Measurements from ENCODE around the gene SMARCAL1. TPM values are rescaled to one million over a fixed set of nuclear protein-coding genes. Genes with fewer than 3 reads are reported as not detected.
A peak's percentile ranks its signal among the peaks of the same experiment; 100 is the strongest.

SMARCAL1 gene
- total and polyA plus RNA-seq, 2 of the 13 experiments (the other 11 are each of a cell fraction or from before 2014, with no cell fraction given): 12.7 to 21.3 TPM

GRCh38 chr2:216485237-216485636, 73.0 kb downstream of the SMARCAL1 start:
- TF ChIP-seq ZNF333 (CRISPR knock-in tag; IDR thresholded peaks at IDR 0.05; ENCODE audit: borderline replicate concordance): no peak
- TF ChIP-seq ZNF564 (CRISPR knock-in tag; IDR thresholded peaks at IDR 0.05): no peak
- no peak for TF ChIP-seq MEIS1 (CRISPR knock-in tag; IDR thresholded peaks at IDR 0.05; ENCODE audit: borderline replicate concordance)
- TF ChIP-seq CCAR2 (optimal IDR thresholded peaks at IDR 0.05; ENCODE audit: low read depth, low read length): no peak
- no peak for TF ChIP-seq ONECUT2 (CRISPR knock-in tag; IDR thresholded peaks at IDR 0.05)
- TF ChIP-seq AGO1 (IDR thresholded peaks at IDR 0.05; ENCODE audit: low read depth, low read length, poor library complexity, severe bottlenecking): no peak
- no peak for TF ChIP-seq FOSL1 (CRISPR knock-in tag; IDR thresholded peaks at IDR 0.05; ENCODE audit: borderline replicate concordance)
- H3K27me3 ChIP-seq (ENCODE audit: control insufficient read depth in 1 of 2, insufficient read depth in 2 of 2, low read length in 2 of 2): no peaks in the 10 kb centered on the region
- H3K9ac ChIP-seq (ENCODE audit: insufficient read depth, low read depth, low read length): no peak overlapping the region
- ATAC-seq (peak; percentile 41), FAIRE-seq (no peak), DNase-seq (ENCODE audit: low spot score) (no peak)
- WGBS (ENCODE audit: low lambda C conversion rate): 54% methylated on average over 3 of the region's 3 CpGs
- no TSS peak for BruUV-seq (replicated peaks)
- in situ Hi-C loops (cut with HindIII; ENCODE audit: extremely low pct_ligation_motif_present, low pct_unique_long_range_greater_than_20kb): no loop called here
- no peaks in the 10 kb centered on the region for H3K4me1 ChIP-seq (ENCODE audit: insufficient read depth, low read length)
- no peak overlapping the region for H3K4me3 ChIP-seq (replicated peaks in 1 of 3; ENCODE audit: insufficient read depth in 1 of 3, low read depth in 2 of 3, low read length in 3 of 3)
- H2AFZ ChIP-seq (ENCODE audit: low read length): no peak overlapping the region
- H3K36me3 ChIP-seq (replicated peaks in 1 of 2; ENCODE audit: control insufficient read depth in 1 of 2, insufficient read depth in 2 of 2, low read length in 2 of 2): peaks cover 0 to 8% of the 10 kb centered on the region in 2 experiments; a peak in 1 of 5 replicates
- ChIA-PET POLR2A (interaction anchor here (2.6 kb wide), 1 partner anchor 13 kb away, joined by 21 read pairs; the partner anchor contains the start of gene RPL37A), CTCF (ENCODE audit: low intra/inter-chr PET ratio, low total read pairs) (no interaction called here)
- H4K20me1 ChIP-seq (ENCODE audit: insufficient read depth, low read length): no peaks in the 10 kb centered on the region
- no peak overlapping the region for H3K4me2 ChIP-seq (ENCODE audit: low read depth, low read length)
- intact Hi-C loops (cut with micrococcal nuclease; ENCODE audit: unreplicated experiment): no loop called here
- H3K9me3 ChIP-seq (ENCODE audit: low read length): no peaks in the 10 kb centered on the region
- no peaks in the 10 kb centered on the region for H3K79me2 ChIP-seq (ENCODE audit: insufficient read depth, low read length)
- H3K27ac ChIP-seq (ENCODE audit: extremely low read length, insufficient read depth, low read length): no peak overlapping the region

- no peak overlapping the region for H3K9ac ChIP-seq (ENCODE audit: insufficient read depth, low read depth, low read length)
- WGBS (ENCODE audit: low lambda C conversion rate): 40% methylated on average over 5 of the region's 5 CpGs
- DNase-seq (ENCODE audit: low spot score) (no peak), FAIRE-seq (no peak), ATAC-seq (peak; percentile 24; the same call in 2 of the 3 replicates)
- in situ Hi-C loops (cut with HindIII; ENCODE audit: extremely low pct_ligation_motif_present, low pct_unique_long_range_greater_than_20kb) (no loop called here), intact Hi-C loops (cut with micrococcal nuclease; ENCODE audit: unreplicated experiment) (no loop called here)
- ChIA-PET POLR2A (interaction anchor here (0.9 to 2.6 kb wide), 2 partner anchors 13 to 19 kb away, joined by 3 to 21 read pairs; partner anchors contain the start of gene RPL37A), CTCF (ENCODE audit: low intra/inter-chr PET ratio, low total read pairs) (no interaction called here)
- no peaks in the 10 kb centered on the region for H3K27me3 ChIP-seq (ENCODE audit: control insufficient read depth in 1 of 2, insufficient read depth in 2 of 2, low read length in 2 of 2)
- no peaks in the 10 kb centered on the region for H4K20me1 ChIP-seq (ENCODE audit: insufficient read depth, low read length)
- H3K79me2 ChIP-seq (ENCODE audit: insufficient read depth, low read length): no peaks in the 10 kb centered on the region
- no peak overlapping the region for H3K27ac ChIP-seq (ENCODE audit: extremely low read length, insufficient read depth, low read length)
- H3K4me3 ChIP-seq (replicated peaks in 1 of 3; ENCODE audit: insufficient read depth in 1 of 3, low read depth in 2 of 3, low read length in 3 of 3): no peak overlapping the region
- no TSS peak for BruUV-seq (replicated peaks)
- peaks cover 0 to 6% of the 10 kb centered on the region in 2 experiments; a peak in 1 of 5 replicates for H3K36me3 ChIP-seq (replicated peaks in 1 of 2; ENCODE audit: control insufficient read depth in 1 of 2, insufficient read depth in 2 of 2, low read length in 2 of 2)
- H2AFZ ChIP-seq (ENCODE audit: low read length): no peak overlapping the region
- H3K9me3 ChIP-seq (ENCODE audit: low read length): no peaks in the 10 kb centered on the region
- no peak overlapping the region for H3K4me2 ChIP-seq (ENCODE audit: low read depth, low read length)
- H3K4me1 ChIP-seq (ENCODE audit: insufficient read depth, low read length): no peaks in the 10 kb centered on the region; the same call in 1 of the 2 replicates
- TF ChIP-seq, protein P1, sequence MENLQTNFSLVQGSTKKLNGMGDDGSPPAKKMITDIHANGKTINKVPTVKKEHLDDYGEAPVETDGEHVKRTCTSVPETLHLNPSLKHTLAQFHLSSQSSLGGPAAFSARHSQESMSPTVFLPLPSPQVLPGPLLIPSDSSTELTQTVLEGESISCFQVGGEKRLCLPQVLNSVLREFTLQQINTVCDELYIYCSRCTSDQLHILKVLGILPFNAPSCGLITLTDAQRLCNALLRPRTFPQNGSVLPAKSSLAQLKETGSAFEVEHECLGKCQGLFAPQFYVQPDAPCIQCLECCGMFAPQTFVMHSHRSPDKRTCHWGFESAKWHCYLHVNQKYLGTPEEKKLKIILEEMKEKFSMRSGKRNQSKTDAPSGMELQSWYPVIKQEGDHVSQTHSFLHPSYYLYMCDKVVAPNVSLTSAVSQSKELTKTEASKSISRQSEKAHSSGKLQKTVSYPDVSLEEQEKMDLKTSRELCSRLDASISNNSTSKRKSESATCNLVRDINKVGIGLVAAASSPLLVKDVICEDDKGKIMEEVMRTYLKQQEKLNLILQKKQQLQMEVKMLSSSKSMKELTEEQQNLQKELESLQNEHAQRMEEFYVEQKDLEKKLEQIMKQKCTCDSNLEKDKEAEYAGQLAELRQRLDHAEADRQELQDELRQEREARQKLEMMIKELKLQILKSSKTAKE (CRISPR knock-in tag; IDR thresholded peaks at IDR 0.05; ENCODE audit: borderline replicate concordance): no peak
- TF ChIP-seq, protein P2, sequence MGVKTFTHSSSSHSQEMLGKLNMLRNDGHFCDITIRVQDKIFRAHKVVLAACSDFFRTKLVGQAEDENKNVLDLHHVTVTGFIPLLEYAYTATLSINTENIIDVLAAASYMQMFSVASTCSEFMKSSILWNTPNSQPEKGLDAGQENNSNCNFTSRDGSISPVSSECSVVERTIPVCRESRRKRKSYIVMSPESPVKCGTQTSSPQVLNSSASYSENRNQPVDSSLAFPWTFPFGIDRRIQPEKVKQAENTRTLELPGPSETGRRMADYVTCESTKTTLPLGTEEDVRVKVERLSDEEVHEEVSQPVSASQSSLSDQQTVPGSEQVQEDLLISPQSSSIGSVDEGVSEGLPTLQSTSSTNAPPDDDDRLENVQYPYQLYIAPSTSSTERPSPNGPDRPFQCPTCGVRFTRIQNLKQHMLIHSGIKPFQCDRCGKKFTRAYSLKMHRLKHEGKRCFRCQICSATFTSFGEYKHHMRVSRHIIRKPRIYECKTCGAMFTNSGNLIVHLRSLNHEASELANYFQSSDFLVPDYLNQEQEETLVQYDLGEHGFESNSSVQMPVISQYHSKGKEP (CRISPR knock-in tag; IDR thresholded peaks at IDR 0.05): no peak
- TF ChIP-seq ZNF430 (CRISPR knock-in tag; IDR thresholded peaks at IDR 0.05) (no peak), ZNF749 (CRISPR knock-in tag; IDR thresholded peaks at IDR 0.05; ENCODE audit: borderline replicate concordance) (no peak), ZNF616 (CRISPR knock-in tag; IDR thresholded peaks at IDR 0.05; ENCODE audit: low read depth) (no peak), KMT2A (CRISPR knock-in tag; IDR thresholded peaks at IDR 0.05) (no peak), KDM3A (CRISPR knock-in tag; IDR thresholded peaks at IDR 0.05; ENCODE audit: low read depth) (no peak), SMAD3 (CRISPR knock-in tag; IDR thresholded peaks at IDR 0.05) (no peak), ZNF776 (CRISPR knock-in tag; IDR thresholded peaks at IDR 0.05) (no peak), TOPORS (CRISPR knock-in tag; IDR thresholded peaks at IDR 0.05) (no peak)
Observed at GRCh38 chr2:216485745-216486144, 73.5 kb downstream of the SMARCAL1 start.
